Measurements from ENCODE around the gene ALDH3B1. TPM values are rescaled to one million over a fixed set of nuclear protein-coding genes. Genes with fewer than 3 reads are reported as not detected.
"Not testable (repeated sequence)": the region's sequence is repeated elsewhere in the genome, so short reads cannot be mapped to it uniquely, and the experiment has no call there.

Gene ALDH3B1
- total RNA-seq, 1 donor, result 20.8 TPM

DNA sequence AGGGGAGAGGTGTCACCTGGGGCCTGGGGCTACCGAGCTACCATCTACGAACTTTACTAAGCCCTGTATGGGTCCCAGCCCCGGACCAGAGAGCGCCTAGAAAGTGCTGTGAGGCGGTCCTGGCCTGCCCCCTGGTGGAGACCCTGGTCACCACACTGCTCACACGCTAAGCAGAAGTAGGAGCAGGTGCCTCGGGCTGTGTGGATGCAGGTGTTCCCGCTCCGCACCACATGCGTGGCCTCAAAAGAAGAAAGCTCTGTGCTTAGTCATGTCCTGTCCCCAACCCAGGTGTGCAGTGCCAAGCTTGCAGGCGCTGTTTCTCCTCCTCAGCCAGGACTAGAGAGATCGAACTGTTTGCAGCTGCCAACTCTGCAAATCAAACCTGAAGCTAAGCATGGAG is 16.3 kb upstream of the ALDH3B1 start:
- TF ChIP-seq, protein P1, sequence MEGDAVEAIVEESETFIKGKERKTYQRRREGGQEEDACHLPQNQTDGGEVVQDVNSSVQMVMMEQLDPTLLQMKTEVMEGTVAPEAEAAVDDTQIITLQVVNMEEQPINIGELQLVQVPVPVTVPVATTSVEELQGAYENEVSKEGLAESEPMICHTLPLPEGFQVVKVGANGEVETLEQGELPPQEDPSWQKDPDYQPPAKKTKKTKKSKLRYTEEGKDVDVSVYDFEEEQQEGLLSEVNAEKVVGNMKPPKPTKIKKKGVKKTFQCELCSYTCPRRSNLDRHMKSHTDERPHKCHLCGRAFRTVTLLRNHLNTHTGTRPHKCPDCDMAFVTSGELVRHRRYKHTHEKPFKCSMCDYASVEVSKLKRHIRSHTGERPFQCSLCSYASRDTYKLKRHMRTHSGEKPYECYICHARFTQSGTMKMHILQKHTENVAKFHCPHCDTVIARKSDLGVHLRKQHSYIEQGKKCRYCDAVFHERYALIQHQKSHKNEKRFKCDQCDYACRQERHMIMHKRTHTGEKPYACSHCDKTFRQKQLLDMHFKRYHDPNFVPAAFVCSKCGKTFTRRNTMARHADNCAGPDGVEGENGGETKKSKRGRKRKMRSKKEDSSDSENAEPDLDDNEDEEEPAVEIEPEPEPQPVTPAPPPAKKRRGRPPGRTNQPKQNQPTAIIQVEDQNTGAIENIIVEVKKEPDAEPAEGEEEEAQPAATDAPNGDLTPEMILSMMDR (IDR thresholded peaks at IDR 0.05; ENCODE audit: insufficient read depth, low read length), result peak; percentile 48
- not testable (repeated sequence) for H3K4me3 ChIP-seq (ENCODE audit: low read depth, low read length); DNase-seq (ENCODE audit: low read depth)

DNA sequence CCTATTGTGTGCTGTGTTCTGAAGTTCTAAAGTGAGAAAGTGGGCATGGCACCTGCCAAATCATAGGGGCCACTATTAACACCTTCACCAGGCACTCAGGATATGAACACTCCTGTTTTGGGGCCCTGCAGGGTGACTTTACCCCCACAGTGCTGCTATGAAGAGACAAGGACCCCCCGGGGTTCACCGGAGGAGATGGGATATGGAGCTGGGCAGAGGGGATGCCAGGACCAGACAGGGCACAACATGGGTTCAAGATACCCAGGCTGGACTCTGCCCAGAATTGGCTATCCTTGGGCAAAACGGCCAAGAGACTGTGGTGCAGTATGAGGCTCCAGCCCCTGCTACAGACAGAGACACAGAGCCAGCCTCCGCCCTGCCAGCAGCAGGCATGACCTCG is 15.7 kb upstream of the ALDH3B1 start:
- H3K4me3 ChIP-seq (ENCODE audit: low read depth, low read length), result not testable (repeated sequence)

DNA sequence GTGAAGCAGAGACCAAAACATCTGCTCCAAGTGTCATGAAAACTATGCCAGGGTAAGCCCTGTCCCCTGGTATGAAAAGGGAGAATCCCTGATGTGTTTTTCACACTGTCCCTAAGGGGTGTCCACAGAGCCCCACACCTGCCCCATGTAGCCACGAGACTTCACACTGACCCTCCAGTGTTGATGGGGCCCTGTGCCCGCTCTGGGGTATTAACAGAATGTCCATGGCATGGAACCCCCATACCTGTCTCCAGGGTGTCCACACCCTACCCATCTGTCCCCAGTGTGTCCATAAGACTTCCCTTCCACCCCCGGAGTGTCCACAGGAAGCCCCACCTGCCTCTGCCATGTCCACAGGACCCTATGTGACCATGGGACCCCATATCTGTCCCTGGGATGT is 15.0 kb upstream of the ALDH3B1 start:
- DNase-seq (ENCODE audit: low read depth); H3K4me3 ChIP-seq (ENCODE audit: low read depth, low read length): not testable (repeated sequence)

More for the DNA sequence above, 15.7 kb upstream of the ALDH3B1 start:
- not testable (repeated sequence) for DNase-seq (ENCODE audit: low read depth)

DNA sequence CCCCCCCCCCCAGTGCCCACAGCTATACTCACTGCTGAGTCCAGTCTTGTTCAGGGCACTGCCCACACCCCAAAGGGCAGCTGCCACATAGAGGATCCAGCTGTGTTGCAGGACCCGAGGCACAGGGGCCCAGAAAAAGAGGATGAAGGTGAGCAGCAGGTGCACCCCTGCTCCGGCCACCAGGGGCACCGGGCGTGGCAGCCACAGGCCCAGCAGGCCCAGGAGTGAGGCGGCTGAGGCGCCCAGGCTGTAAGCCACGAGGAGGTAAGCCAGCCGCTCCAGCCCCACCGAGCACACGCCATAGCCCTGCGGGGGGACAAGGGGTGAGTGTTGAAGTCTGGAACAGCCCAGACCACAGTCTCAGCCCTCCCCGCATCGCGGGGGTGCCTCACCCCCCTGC is 14.5 kb upstream of the ALDH3B1 start:
- H3K4me3 ChIP-seq (ENCODE audit: low read depth, low read length); DNase-seq (ENCODE audit: low read depth): not testable (repeated sequence)

DNA sequence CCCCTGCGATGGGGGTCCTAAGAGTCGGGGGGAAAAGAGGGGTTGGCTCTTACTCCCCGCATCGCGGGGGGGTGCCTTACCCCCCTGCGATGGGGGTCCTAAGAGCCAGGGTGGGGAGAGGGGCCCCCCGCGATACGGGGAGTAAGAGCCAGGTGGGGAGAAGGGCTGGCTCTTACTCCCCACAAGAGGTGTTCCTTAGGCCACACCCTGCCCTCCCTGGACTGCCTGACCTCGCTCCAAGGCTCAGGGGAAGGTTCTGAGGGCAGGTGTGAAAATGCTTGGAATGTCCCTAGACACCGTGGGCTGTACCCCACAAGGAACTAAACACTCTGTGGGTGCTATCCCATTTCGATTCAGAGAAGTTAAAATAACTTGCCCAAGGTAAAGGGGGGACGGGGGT is 14.1 kb upstream of the ALDH3B1 start:
- H3K4me3 ChIP-seq (ENCODE audit: low read depth, low read length), result no peak overlapping the region
- TF ChIP-seq, protein P1 (IDR thresholded peaks at IDR 0.05; ENCODE audit: insufficient read depth, low read length), result no peak
- DNase-seq (ENCODE audit: low read depth), result no peak

DNA sequence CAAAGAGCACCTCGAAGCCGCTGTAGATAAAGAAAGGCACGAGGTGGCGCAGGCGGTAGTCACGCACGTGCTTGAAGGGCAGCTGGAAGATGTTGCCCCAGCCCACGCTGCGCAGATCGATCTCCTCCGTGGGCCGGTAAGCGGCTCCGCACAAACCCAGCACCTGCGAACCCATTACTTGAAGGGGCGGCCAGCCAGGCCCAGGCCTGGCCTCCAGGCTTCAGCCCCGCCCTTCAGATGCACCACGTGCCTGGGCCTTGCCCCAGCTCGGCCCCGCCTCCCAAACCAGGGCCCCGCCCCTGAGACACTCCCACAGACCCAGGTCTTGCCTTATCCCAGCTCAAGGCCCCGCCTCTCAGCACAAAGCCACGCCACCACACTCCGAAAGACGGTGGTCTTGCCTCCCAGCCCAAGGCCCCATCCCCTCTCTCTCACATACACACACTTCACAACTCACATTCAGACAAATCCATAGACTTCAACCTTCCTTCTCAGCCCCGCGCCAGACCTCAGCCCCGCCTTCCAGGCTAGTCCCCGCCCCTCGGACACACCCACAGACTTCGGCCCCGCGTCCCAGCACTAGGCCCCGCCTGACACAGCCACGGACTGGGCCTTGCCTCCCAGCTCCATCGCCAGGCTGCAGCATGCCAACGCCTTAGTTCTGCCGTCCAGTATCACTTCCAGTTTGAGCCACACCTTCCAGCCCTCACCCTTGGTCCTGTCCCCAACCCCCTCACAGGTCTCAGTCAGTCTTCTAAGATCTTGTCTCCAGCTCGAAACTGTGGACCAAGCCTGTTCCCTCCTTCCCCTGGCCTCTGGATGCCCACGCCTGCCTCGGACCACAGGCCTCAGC is 13.3 kb upstream of the ALDH3B1 start:
- no peak overlapping the region for H3K4me3 ChIP-seq (ENCODE audit: low read depth, low read length)
- DNase-seq (ENCODE audit: low read depth), result no peak
- TF ChIP-seq, protein P1 (IDR thresholded peaks at IDR 0.05; ENCODE audit: insufficient read depth, low read length), result no peak

DNA sequence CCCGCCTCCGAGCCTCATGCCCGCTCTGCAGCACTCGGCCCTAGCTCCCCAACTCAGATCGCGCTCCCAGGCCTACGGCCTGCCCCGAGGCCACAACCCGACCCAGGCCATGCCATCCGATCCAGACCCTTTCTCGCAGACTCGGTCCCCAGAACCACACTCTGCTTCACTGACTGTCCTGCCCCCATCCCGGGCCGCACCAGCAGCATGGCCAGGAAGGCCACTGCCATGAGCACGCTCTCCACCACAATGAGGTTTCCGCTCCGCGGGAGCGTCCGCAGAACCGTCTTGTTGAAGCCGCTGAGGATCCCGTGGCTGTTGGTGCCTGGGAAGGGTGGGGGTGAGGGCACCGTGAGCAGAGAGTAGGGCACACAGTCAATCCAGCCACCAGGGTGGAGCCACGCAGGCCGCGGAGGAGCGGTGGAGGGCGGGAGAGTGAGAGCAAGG is 12.6 kb upstream of the ALDH3B1 start:
- TF ChIP-seq, protein P1 (IDR thresholded peaks at IDR 0.05; ENCODE audit: insufficient read depth, low read length), result no peak
- no peak for DNase-seq (ENCODE audit: low read depth)
- H3K4me3 ChIP-seq (ENCODE audit: low read depth, low read length), result no peak overlapping the region

DNA sequence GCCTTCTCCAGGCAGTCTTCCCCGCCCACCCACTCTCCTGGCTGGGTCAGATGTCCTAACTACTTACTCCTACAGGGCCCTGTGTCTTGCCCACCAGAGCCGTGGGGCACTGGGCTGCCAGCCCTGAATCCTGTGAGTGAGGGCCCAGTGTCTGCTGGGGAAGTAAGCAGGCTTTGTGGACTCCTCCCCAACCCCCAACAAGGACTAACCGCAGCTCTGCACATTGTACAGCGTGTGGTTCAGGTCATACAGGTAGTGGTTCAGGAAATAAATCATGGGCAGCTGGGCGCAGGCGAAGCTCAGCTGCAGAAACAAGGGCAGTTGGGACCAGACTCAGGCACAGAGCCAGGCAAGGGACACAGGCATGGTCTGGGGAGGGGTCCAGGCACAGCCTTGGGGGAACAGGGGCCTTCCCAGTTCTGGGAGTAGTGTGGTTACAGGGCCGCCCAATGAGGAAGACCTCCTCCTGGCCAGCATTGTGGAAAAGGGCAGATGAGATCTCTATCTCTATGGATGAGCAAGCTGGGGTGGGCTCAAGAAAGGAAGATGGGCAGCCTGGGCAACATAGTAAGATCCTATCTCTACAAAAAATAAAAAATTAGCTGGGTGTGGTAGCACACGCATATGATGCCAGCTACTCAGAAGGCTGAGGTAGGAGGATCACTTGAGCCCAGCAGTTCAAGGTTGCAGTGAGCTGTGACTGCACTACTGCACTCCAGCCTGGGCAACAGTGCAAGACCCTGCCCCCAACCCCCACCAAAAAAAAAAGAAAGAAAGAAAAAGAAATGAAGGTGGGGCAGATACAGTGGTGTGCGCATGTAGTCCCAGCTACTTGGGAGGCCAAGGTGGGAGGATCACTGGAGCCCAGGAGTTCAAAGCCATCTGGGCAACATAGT is 11.7 kb upstream of the ALDH3B1 start:
- no peak for DNase-seq (ENCODE audit: low read depth)
- H3K4me3 ChIP-seq (ENCODE audit: low read depth, low read length), result no peak overlapping the region
- TF ChIP-seq, protein P1 (IDR thresholded peaks at IDR 0.05; ENCODE audit: insufficient read depth, low read length), result no peak

Measured in fibroblast of the aortic adventitia (primary cell).